Sigmoid colon (tissue), 7 donors: ENCODE results near the gene CREB3L2. TPM values are rescaled to one million over a fixed set of nuclear protein-coding genes. Genes with fewer than 3 reads are reported as not detected.
A peak's percentile ranks its signal among the peaks of the same experiment; 100 is the strongest.
"Not testable (repeated sequence)": the region's sequence is repeated elsewhere in the genome, so short reads cannot be mapped to it uniquely, and the experiment has no call there.

Source experiments
- DNase-seq: peaks from one replicate; pipeline ENCODE4 v3.0.0-alpha.2; 2019
- H3K27ac ChIP-seq, 4 donors: fragments of 200-600 bp; sonication (generic); one replicate each; pipeline ENCODE4 v1.5.1; 2016 to 2019; ENCODE audit warnings: mild to moderate bottlenecking in 1 of 4
- H3K27me3 ChIP-seq, 3 donors: fragments of 200-600 bp; sonication (generic); one replicate each; pipeline ENCODE4 v1.5.1; 2019; ENCODE audit warnings: mild to moderate bottlenecking in 1 of 3
- H3K36me3 ChIP-seq, 4 donors: fragments of 200-600 bp; sonication (generic); one replicate each; pipeline ENCODE4 v1.5.1; 2016 to 2019
- H3K4me1 ChIP-seq, 4 donors: fragments of 200-600 bp; sonication (generic); one replicate each; pipeline ENCODE4 v1.5.1; 2017 to 2019
- H3K4me3 ChIP-seq, 4 donors: fragments of 200-600 bp; sonication (generic); one replicate each; pipeline ENCODE4 v1.5.1; 2017 to 2019; ENCODE audit warnings: mild to moderate bottlenecking in 2 of 4, moderate library complexity in 1 of 4
- H3K9me3 ChIP-seq, 4 donors: fragments of 200-600 bp in 3 of 4; sonication (generic) in 3 of 4; one replicate each; pipeline versions ENCODE4 v1.5.1 to v1.6.1; 2013 to 2019
- EP300 ChIP-seq, 4 donors: sonication (generic); formaldehyde crosslinking; IDR thresholded peaks; one replicate each; pipeline ENCODE4 v1.6.1; 2017; ENCODE audit warnings: antibody characterized with exemption in 4 of 4
- POLR2A ChIP-seq, 2 donors: fragments of 450-650 bp; IDR thresholded peaks; one replicate each; pipeline ENCODE4 v1.6.1; 2016; ENCODE audit warnings: antibody characterized with exemption in 2 of 2, mild to moderate bottlenecking in 2 of 2, moderate library complexity in 2 of 2
- POLR2AphosphoS5 ChIP-seq, 4 donors: sonication (generic); formaldehyde crosslinking; IDR thresholded peaks; one replicate each; pipeline ENCODE4 v1.6.1; 2017; ENCODE audit warnings: antibody characterized with exemption in 4 of 4
- whole genome bisulfite sequencing, 2 donors: extraction: QIAGEN DNeasy Blood & Tissue Kit; methylation state at CpG; one replicate each; pipeline ENCODE4 v1.1.7; 2013; 5-methylcytosine and 5-hydroxymethylcytosine counted together
- intact Hi-C: fragments of 100-400 bp; cut with DNase I; formaldehyde crosslinking; loops from one replicate; pipeline ENCODE4 v1.15.1; 2023
- polyA plus RNA-seq, 3 donors: library from polyadenylated mRNA; stranded (reverse); fragments of 200-250 nt; gene quantifications; one replicate each; pipeline ENCODE4 v1.2.3, GENCODE V29; 2013
- total RNA-seq, 4 donors: library from RNA; depleted of rRNA; stranded (reverse); fragments of >200 nt; gene quantifications; one replicate each; pipeline ENCODE4 v1.1.0, GENCODE V29; 2016
- TF ChIP-seq, protein P1 (sequence below), 4 experiments: fragments of 450-650 bp in 3 of 4; fragments of 200-600 bp in 1 of 4; IDR thresholded peaks; one replicate each; pipeline ENCODE4 v1.5.1; 2016 to 2019; ENCODE audit warnings: antibody characterized with exemption in 4 of 4, mild to moderate bottlenecking in 3 of 4, moderate library complexity in 2 of 4
- donor health status: healthy with polysubstance abuse.
- donor health status: Bipolar disorder and iron deficiency.
- donor health status: healthy.

Gene CREB3L2
- total and polyA plus RNA-seq, 7 donors, result 3.0 to 41.3 (median 26.0) TPM

DNA sequence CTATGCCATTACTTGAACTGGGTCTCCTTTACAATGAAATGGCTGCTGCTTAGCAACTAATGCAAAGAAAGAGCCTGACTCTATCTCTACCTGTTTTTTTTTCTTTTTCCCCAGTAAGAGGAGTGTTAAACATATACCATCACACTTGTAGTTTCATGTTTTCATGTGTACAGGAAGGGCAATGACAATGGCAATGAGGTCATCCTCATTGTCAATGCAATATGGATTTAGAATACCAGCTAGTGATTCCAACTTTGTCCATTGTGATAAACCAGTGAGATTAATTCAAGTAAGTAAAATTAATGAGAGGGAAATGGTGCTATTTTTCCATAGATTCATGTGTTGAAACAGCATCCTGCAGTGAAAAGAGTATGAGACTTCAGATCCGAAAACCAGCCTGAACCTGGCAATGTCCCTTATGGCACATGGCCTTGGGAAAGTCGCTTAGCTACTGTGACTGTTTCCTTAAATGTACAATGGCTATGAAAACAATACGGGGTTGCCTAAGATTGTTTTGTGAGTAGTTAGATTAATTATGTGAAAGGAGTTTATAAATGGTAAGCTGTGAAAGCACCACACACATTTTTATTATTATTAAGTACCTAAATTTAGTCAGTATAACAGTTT is 166.3 kb downstream of the CREB3L2 start:
- WGBS, 2 donors, result 70 to 82% methylated on average over 3 of the region's 3 CpGs
- Histone ChIP-seq H3K9me3 (peaks cover 0 to 10% (median 3%) of the 10 kb centered on the region in 4 donors), H3K4me1 (no peaks in the 10 kb centered on the region), H3K27me3 (no peaks in the 10 kb centered on the region), H3K4me3 (no peak overlapping the region), H3K27ac (peak overlapping the region in 1 of 4 donors; percentile 67), H3K36me3 (no peaks in the 10 kb centered on the region)
- intact Hi-C loops, result no loop called here
- TF ChIP-seq, protein P1, sequence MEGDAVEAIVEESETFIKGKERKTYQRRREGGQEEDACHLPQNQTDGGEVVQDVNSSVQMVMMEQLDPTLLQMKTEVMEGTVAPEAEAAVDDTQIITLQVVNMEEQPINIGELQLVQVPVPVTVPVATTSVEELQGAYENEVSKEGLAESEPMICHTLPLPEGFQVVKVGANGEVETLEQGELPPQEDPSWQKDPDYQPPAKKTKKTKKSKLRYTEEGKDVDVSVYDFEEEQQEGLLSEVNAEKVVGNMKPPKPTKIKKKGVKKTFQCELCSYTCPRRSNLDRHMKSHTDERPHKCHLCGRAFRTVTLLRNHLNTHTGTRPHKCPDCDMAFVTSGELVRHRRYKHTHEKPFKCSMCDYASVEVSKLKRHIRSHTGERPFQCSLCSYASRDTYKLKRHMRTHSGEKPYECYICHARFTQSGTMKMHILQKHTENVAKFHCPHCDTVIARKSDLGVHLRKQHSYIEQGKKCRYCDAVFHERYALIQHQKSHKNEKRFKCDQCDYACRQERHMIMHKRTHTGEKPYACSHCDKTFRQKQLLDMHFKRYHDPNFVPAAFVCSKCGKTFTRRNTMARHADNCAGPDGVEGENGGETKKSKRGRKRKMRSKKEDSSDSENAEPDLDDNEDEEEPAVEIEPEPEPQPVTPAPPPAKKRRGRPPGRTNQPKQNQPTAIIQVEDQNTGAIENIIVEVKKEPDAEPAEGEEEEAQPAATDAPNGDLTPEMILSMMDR (IDR thresholded peaks at IDR 0.05), result no peak
- TF ChIP-seq POLR2AphosphoS5 (IDR thresholded peaks at IDR 0.05) (no peak), EP300 (IDR thresholded peaks at IDR 0.05) (no peak)
- no peak for DNase-seq

DNA sequence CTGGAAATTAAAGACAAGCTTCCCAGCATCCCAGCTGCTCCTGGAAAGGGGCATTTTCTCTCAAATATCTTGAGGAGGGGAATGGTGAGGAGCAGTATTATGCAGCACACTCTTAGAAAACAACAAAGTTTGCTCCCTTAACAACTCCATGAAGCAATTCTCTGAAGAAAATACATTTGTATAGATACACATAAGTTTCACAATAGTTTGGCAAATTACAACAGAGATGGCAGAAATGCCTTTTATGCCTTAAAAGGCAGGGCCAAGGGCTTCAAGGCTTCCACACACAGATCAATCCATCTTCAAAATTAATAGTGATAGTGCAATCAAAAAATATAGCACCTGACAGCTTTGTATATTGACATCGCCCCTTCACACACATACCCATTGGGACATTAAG is 167.3 kb downstream of the CREB3L2 start:
- 94 to 97% methylated on average over 1 of the region's 1 CpG for WGBS, 2 donors
- Histone ChIP-seq H3K4me3 (no peak overlapping the region), H3K27ac (no peak overlapping the region), H3K9me3 (peaks cover 0 to 10% (median 3%) of the 10 kb centered on the region in 4 donors), H3K27me3 (no peaks in the 10 kb centered on the region), H3K4me1 (no peaks in the 10 kb centered on the region), H3K36me3 (no peaks in the 10 kb centered on the region)
- TF ChIP-seq, protein P1 (IDR thresholded peaks at IDR 0.05), result no peak
- TF ChIP-seq POLR2A (IDR thresholded peaks at IDR 0.05) (no peak), POLR2AphosphoS5 (IDR thresholded peaks at IDR 0.05) (no peak), EP300 (IDR thresholded peaks at IDR 0.05) (no peak)
- intact Hi-C loops, result no loop called here
- DNase-seq, result no peak

DNA sequence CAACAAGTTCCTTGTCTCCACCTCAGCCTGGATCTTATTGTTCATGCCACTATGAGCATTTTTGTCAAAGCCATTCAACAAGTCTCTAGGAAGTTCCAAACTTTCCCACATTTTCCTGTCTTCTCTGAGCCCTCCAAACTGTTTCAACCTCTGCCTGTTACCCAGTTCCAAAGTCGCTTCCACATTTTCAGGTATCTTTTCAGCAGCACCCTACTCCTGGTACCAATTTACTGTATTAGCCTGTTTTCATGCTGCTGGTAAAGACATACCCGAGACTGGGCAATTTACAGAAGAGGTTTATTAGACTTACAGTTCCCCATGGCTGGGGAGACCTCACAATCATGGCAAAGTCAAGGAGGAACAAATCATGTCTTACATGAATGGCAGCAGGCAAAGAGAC is 168.9 kb downstream of the CREB3L2 start:
- H3K27me3 ChIP-seq, H3K4me1 ChIP-seq, H3K4me3 ChIP-seq, H3K36me3 ChIP-seq, DNase-seq, H3K27ac ChIP-seq, intact Hi-C loops: not testable (repeated sequence)
- H3K9me3 ChIP-seq, result peaks cover 0 to 10% (median 3%) of the 10 kb centered on the region in 4 donors
- WGBS, 2 donors, result 86 to 88% methylated on average over 2 of the region's 2 CpGs

DNA sequence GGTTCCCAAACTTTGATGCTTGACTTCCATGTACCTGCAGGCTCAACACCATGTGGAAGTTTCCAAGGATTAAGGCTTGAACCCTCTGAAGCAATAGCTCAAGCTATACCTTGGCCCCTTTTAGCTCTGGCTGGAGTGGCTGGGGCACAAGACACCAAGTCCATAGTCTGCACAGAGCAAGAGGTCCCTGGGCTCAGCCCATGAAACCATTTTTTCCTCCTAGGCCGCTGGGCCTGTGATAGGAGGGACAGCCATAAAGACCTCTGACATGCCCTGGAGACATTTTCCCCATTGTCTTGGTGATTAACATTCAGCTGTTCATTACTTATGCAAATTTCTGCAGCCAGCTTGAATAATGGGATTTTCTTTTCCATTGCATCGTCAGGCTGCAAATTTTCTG is 169.5 kb downstream of the CREB3L2 start:
- no peaks in the 10 kb centered on the region for H3K4me1 ChIP-seq
- H3K9me3 ChIP-seq, result peaks cover 0 to 10% (median 3%) of the 10 kb centered on the region in 4 donors
- intact Hi-C loops, result no loop called here
- DNase-seq, result no peak
- no peak overlapping the region for H3K4me3 ChIP-seq
- no peak overlapping the region for H3K27ac ChIP-seq
- no peaks in the 10 kb centered on the region for H3K27me3 ChIP-seq
- WGBS, 2 donors, result 83 to 91% methylated on average over 2 of the region's 2 CpGs
- TF ChIP-seq EP300 (IDR thresholded peaks at IDR 0.05) (no peak), POLR2AphosphoS5 (IDR thresholded peaks at IDR 0.05) (no peak), POLR2A (IDR thresholded peaks at IDR 0.05) (no peak)
- TF ChIP-seq, protein P1 (IDR thresholded peaks at IDR 0.05), result no peak
- H3K36me3 ChIP-seq, result no peaks in the 10 kb centered on the region

DNA sequence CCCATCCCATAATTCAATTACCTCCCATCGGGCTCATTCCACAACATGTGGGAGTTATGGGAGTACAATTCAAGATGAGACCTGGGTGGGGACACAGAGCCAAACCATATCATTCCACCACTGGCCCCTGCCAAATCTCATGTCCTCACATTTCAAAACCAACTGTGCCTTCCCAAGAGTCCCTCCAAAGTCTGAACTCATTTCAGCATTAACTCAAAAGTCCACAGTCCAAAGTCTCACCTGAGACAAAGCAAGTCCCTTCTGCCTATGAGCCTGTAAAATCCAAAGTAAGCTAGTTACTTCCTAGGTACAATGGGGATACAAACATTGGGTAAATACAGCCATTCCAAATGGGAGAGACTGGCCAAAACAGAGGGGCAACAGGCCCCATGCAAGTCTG is 170.3 kb downstream of the CREB3L2 start:
- H3K27me3 ChIP-seq, H3K36me3 ChIP-seq, H3K4me3 ChIP-seq, H3K4me1 ChIP-seq, DNase-seq, intact Hi-C loops, H3K27ac ChIP-seq: not testable (repeated sequence)
- 100% methylated on average over 1 of the region's 1 CpG for WGBS, 2 donors
- peaks cover 0 to 10% (median 3%) of the 10 kb centered on the region in 4 donors for H3K9me3 ChIP-seq
